ENCODE results near the gene HTD2.

The HTD2 gene

DNA sequence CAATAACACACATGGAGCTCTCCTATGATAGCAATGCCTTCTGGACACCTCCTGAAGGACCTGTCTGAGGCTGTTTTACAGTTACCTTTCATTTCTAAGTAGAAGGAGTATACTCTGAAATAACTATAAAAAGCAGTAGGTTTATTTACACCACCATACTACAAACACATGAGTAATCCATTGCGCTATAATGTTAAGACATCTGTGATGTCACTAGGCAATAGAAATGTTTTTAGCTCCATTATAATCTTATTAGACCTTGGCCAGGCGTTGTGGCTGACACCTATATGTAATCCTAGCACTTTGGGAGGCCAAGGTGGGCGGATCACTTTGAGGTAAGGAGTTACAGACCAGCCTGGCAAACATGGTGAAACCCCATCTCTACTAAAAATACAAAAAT lies 51.1 kb downstream of the HTD2 start:
- no peak for DNase-seq (ENCODE audit: low read depth)

DNA sequence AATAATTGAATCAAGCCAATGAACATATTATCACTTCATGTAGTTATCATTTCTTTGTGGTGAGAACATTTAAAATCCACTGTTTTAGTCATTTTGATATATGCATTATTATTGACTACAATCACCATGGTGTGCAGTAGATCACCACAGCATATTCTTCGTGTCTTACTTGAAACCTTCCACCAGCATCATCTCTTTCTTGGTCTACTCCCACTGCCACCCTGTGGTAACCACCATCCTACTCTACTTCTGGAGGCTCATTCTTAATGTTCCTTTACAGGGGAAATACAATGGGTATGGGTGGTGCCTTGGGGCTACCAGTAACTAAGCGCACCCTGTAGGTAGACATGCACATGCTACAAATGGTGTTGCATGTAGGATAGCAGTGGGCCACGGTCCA lies 51.8 kb downstream of the HTD2 start:
- no peak for DNase-seq (ENCODE audit: low read depth)

DNA sequence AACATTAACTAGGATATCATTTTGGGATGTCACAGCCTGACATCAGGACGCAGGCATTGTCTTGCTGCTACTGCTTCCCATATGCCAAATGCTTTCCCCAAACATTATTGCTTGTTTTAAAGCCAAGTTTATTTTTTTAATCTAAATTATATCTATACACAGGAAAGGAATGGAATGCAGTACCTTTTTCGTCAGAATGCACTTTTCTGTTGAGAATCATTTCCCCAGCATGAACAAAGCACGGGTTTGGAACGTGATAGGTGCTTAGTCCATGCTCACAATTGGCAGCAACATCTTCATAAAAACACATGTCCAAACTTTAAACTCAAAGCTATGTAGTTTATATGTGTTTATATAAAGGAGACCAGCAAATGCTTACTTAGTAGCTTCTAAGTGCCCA lies 52.5 kb downstream of the HTD2 start:
- no peak for DNase-seq (ENCODE audit: low read depth)

DNA sequence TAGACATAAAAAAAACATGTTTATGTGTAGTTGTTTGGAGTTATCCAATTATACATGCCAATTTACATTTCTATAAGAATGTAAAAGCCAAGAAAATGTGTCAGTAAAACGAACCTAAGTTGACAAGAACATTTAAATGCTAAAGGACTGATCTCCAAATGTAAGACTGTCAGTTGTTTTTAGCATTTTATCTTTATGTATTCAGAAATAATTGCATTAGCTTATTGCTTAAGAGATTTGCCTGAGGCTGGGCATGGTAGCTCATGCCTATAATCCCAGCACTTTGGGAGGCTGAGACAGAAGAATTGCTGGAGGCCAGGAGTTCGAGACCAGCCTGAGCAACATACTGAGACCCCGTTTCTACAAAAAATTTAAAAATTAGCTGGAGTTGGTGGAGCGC lies 53.3 kb downstream of the HTD2 start:
- DNase-seq (ENCODE audit: low read depth) = no peak

DNA sequence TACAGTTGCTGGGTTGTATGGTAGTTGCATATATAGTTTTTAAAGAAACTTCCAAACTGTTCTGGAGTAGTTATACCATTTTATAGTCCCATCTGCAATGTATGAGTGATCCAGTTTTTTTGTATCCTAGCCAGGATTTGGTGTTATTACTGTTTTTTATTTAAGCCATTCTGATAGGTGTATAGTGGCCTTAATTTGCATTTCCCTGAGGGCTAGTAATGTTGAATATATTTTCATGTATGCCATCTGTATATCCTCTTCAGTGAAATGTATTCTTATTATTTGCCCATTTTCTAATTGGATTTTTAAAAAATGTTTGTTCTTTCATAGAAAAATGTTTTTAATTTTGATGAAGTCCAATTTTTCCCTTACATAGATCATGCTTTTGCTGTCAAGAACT lies 55.5 kb downstream of the HTD2 start:
- no peak for DNase-seq (ENCODE audit: low read depth)

DNA sequence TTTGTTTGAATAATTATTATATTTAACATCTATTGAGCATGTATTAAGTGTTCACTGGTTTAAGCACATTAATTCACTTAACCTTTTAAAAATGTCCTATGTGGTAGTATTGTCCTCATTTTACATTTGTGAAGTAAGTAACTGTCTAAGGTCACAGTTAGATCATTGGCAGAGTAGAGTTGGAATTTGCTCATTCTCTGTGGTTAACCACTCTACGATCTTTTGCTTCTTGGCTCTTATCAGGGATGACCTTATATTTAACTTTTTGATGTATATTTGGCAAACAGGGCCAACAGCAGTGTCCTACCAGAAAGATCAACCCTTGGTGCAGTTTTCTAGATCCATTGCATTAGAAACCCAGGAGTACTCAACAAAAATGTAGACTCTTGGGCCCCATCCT lies 60.4 kb downstream of the HTD2 start:
- no peak for DNase-seq (ENCODE audit: low read depth)

DNA sequence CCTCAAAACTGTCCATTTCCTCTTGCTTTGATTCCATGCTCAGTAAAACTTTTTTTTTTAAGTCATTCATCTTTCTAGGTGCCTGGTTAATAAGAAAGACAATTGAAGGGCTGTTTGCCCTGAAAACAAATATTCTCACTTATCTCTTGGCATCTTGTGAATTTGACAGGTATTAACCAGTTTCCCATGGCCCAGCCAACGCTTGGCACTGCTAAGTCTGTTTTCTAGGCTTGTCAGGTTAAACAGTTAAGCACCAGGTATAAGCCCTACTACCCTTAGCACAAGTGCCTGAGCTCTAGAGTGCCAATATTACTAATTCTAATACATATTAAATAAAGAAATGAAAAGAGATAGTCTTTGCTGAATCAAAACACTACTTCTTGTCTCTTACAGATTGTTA lies 62.7 kb downstream of the HTD2 start:
- DNase-seq (ENCODE audit: low read depth) = no peak
